Measurements from ENCODE around the gene SRSF4.

The SRSF4 gene

GRCh38 chr1:29124366-29125236 lies 57.1 kb downstream of the SRSF4 start:
- no peak overlapping the region; the same call in 1 of the 2 replicates for H3K9ac ChIP-seq (ENCODE audit: low read length)
- no peaks in the 10 kb centered on the region for H3F3A ChIP-seq (ENCODE audit: insufficient read depth, low read length)
- no peaks in the 10 kb centered on the region for H3K4me1 ChIP-seq (ENCODE audit: low read length)
- H3K27ac ChIP-seq (ENCODE audit: low read length), result no peak overlapping the region
- TF ChIP-seq CTCF (IDR thresholded peaks at IDR 0.05; ENCODE audit: low read length) (peak; percentile 29), EZH2phosphoT487 (IDR thresholded peaks at IDR 0.05; ENCODE audit: low read length) (no peak)
- no peaks in the 10 kb centered on the region for H3K79me2 ChIP-seq (ENCODE audit: low read length)
- H3K36me3 ChIP-seq (replicated peaks; ENCODE audit: insufficient read depth, low read length), result no peaks in the 10 kb centered on the region
- peak; percentile 44 for DNase-seq
- H3K9me2 ChIP-seq (replicated peaks; ENCODE audit: insufficient read depth, low read length), result no peaks in the 10 kb centered on the region
- peak overlapping the region; percentile 64 for H3K4me3 ChIP-seq (ENCODE audit: low read length)
- H3K27me3 ChIP-seq (replicated peaks; ENCODE audit: insufficient read depth, low read length), result peaks cover 31% of the 10 kb centered on the region
- peak overlapping the region; percentile 82 for H2AFZ ChIP-seq (ENCODE audit: low read length)
- H3K4me2 ChIP-seq (ENCODE audit: low read depth, low read length), result peak overlapping the region; percentile 94
- no peaks in the 10 kb centered on the region for H4K20me1 ChIP-seq (ENCODE audit: insufficient read depth, low read length)
- no peaks in the 10 kb centered on the region for H3K9me3 ChIP-seq (replicated peaks; ENCODE audit: insufficient read depth, low read length)

GRCh38 chr1:29123887-29124365 lies 57.8 kb downstream of the SRSF4 start, which contains the start of gene TMEM200B:
TMEM200B (minus strand) TSS chr1:29123903; CDS start chr1:29121828, 2,075 bp downstream.
- Histone ChIP-seq H3K27ac (ENCODE audit: low read length) (no peak within 1 kb of the TSS), H3K9ac (ENCODE audit: low read length) (no peak within 1 kb of the TSS; the same call in 1 of the 2 replicates)

GRCh38 chr1:29123053-29123886 lies 58.4 kb downstream of the SRSF4 start:
- Histone ChIP-seq H2AFZ (ENCODE audit: low read length) (no peak overlapping the region), H3K9ac (ENCODE audit: low read length) (no peak overlapping the region), H3K9me2 (replicated peaks; ENCODE audit: insufficient read depth, low read length) (no peaks in the 10 kb centered on the region), H3F3A (ENCODE audit: insufficient read depth, low read length) (no peaks in the 10 kb centered on the region), H3K4me2 (ENCODE audit: low read depth, low read length) (peak overlapping the region; percentile 50; the same call in 1 of the 2 replicates), H3K27ac (ENCODE audit: low read length) (no peak overlapping the region), H3K27me3 (replicated peaks; ENCODE audit: insufficient read depth, low read length) (peaks cover 31% of the 10 kb centered on the region), H4K20me1 (ENCODE audit: insufficient read depth, low read length) (no peaks in the 10 kb centered on the region), H3K36me3 (replicated peaks; ENCODE audit: insufficient read depth, low read length) (no peaks in the 10 kb centered on the region), H3K79me2 (ENCODE audit: low read length) (no peaks in the 10 kb centered on the region), H3K9me3 (replicated peaks; ENCODE audit: insufficient read depth, low read length) (no peaks in the 10 kb centered on the region), H3K4me3 (ENCODE audit: low read length) (peak overlapping the region; percentile 34; the same call in 1 of the 2 replicates), H3K4me1 (ENCODE audit: low read length) (no peaks in the 10 kb centered on the region)
- no peak for TF ChIP-seq EZH2phosphoT487 (IDR thresholded peaks at IDR 0.05; ENCODE audit: low read length)
- no peak for DNase-seq

More at GRCh38 chr1:29123887-29124365, 57.8 kb downstream of the SRSF4 start, which contains the start of gene TMEM200B:
- no peak for DNase-seq
- no peaks in the 10 kb centered on the region for H3K79me2 ChIP-seq (ENCODE audit: low read length)
- peaks cover 31% of the 10 kb centered on the region for H3K27me3 ChIP-seq (replicated peaks; ENCODE audit: insufficient read depth, low read length)
- TF ChIP-seq EZH2phosphoT487 (IDR thresholded peaks at IDR 0.05; ENCODE audit: low read length) (no peak), EZH2 (optimal IDR thresholded peaks at IDR 0.05; ENCODE audit: low read depth, low read length) (no peak), CTCF (IDR thresholded peaks at IDR 0.05; ENCODE audit: low read length) (no peak)
- H3K4me3 ChIP-seq (ENCODE audit: low read length), result peak within 1 kb of the TSS; percentile 64
- peak within 1 kb of the TSS; percentile 94 for H3K4me2 ChIP-seq (ENCODE audit: low read depth, low read length)
- no peaks in the 10 kb centered on the region for H4K20me1 ChIP-seq (ENCODE audit: insufficient read depth, low read length)
- no peaks in the 10 kb centered on the region for H3K36me3 ChIP-seq (replicated peaks; ENCODE audit: insufficient read depth, low read length)
- no peaks in the 10 kb centered on the region for H3K4me1 ChIP-seq (ENCODE audit: low read length)
- H3F3A ChIP-seq (ENCODE audit: insufficient read depth, low read length), result no peaks in the 10 kb centered on the region
- H3K9me2 ChIP-seq (replicated peaks; ENCODE audit: insufficient read depth, low read length), result no peaks in the 10 kb centered on the region
- no peaks in the 10 kb centered on the region for H3K9me3 ChIP-seq (replicated peaks; ENCODE audit: insufficient read depth, low read length)
- H2AFZ ChIP-seq (ENCODE audit: low read length), result peak within 1 kb of the TSS; percentile 82

Measured in MM.1S (cell line).